Fibroblast of villous mesenchyme (primary cell): Measurements from ENCODE around the gene TSACC. TPM values are rescaled to one million over a fixed set of nuclear protein-coding genes. Genes with fewer than 3 reads are reported as not detected.
"Not testable (repeated sequence)": the region's sequence is repeated elsewhere in the genome, so short reads cannot be mapped to it uniquely, and the experiment has no call there.

Experiments used
- DNase-seq: peaks from one replicate; pipeline ENCODE4 v3.0.0-alpha.2; 2010; ENCODE audit warnings: low read depth
- H3K4me3 ChIP-seq: 2 replicates; pipeline ENCODE4 v1.5.1; 2011; ENCODE audit warnings: low read depth, mild to moderate bottlenecking, low read length
- total RNA-seq: library from RNA; depleted of rRNA; stranded (reverse); fragments of >200 nt; gene quantifications from 2 replicates; pipeline ENCODE4 v1.2.3, GENCODE V29; 2012
- TF ChIP-seq, protein P1 (sequence below): IDR thresholded peaks from 2 replicates; pipeline ENCODE4 v1.5.1; 2012; ENCODE audit warnings: low read depth, mild to moderate bottlenecking, low read length; ENCODE audit not compliant: insufficient read depth

The TSACC gene
- total RNA-seq, 1 donor = not detected

DNA sequence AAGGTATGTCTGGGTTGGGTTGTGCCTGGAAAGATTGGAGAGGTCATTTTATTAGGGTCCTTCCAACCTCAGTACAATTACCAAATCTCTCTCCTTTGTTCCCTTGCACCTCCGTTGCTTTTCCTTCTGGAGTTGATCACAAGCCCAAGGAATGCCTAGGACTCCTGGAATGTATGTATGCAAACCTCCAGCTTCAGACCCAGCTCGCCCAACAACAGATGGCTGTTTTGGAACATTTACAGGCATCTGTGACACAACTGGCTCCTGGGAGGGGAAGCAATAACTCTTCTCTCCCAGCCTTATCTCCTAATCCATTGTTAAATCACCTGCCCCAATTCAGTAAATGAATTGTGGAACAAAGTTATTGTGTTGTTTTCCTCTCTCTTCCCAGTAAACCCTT is 8.3 kb downstream of the TSACC start:
- no peak overlapping the region for H3K4me3 ChIP-seq
- TF ChIP-seq, protein P1, sequence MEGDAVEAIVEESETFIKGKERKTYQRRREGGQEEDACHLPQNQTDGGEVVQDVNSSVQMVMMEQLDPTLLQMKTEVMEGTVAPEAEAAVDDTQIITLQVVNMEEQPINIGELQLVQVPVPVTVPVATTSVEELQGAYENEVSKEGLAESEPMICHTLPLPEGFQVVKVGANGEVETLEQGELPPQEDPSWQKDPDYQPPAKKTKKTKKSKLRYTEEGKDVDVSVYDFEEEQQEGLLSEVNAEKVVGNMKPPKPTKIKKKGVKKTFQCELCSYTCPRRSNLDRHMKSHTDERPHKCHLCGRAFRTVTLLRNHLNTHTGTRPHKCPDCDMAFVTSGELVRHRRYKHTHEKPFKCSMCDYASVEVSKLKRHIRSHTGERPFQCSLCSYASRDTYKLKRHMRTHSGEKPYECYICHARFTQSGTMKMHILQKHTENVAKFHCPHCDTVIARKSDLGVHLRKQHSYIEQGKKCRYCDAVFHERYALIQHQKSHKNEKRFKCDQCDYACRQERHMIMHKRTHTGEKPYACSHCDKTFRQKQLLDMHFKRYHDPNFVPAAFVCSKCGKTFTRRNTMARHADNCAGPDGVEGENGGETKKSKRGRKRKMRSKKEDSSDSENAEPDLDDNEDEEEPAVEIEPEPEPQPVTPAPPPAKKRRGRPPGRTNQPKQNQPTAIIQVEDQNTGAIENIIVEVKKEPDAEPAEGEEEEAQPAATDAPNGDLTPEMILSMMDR = no peak
- DNase-seq = peak; percentile 38

DNA sequence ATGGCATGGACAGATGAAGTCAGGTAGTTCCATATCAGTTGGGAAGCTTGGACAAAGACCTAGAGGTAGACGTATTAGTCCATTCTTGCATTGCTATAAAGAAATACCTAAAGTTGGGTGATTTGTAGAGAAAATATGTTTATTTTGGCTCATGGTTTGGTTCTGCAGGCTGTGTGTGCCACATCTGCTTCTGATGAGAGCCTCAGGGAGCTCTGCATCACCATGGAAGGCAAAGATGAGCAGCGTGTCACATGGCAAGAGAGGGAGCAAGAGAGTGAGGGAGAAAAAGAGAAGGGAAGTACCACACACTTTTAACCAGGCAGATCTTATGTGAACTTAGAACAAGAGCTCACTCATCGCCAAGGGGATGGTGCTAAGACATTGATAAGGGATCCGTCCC is 9.0 kb downstream of the TSACC start:
- no peak overlapping the region for H3K4me3 ChIP-seq
- TF ChIP-seq, protein P1 = no peak
- DNase-seq = no peak

DNA sequence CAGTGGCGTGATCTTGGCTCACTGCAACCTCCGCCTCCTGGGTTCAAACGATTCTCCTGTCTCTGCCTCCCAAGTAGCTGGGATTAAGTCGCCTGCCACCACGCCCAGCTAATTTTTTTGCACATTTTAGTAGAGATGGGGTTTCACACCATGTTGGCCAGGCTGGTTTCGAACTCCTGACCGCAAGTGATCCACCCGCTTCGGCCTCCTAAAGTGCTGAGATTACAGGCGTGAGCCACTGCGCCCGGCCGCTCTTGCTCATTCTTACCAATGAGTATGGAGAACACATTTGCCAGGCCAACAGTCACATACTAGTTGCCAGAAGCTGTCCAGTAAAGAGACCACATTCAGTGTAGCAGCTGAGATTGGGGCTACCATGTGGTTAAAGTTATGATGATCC is 14.2 kb downstream of the TSACC start:
- DNase-seq, H3K4me3 ChIP-seq: not testable (repeated sequence)

DNA sequence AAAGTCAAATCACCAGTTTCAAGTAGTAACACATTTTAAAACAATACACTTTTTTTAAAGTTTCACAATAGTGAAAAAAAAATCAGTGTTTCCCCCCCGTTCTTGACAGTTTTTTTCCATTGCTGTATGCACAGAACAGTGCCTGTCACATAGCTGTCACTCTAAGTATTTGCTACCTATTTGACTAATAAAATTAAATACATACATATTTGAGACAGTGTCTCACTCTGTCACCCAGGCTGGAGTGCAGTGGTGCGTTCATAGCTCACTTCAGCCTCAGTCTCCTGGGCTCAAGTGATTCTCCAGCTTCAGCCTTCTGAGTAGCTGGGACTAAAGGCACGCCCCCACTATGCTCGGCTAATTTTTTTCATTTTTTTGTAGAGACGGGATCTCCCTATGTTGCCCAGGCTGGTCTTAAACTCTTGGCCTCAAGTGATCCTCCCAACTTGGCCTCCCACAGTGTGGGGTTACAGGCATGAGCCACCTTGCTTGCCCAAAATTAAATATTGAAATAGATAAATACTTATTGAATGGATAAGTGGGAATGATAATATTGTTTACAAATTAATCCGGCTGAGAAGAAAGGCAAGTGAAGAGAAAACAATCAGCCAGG is 18.0 kb downstream of the TSACC start:
- no peak overlapping the region for H3K4me3 ChIP-seq
- TF ChIP-seq, protein P1 = no peak
- DNase-seq = no peak

DNA sequence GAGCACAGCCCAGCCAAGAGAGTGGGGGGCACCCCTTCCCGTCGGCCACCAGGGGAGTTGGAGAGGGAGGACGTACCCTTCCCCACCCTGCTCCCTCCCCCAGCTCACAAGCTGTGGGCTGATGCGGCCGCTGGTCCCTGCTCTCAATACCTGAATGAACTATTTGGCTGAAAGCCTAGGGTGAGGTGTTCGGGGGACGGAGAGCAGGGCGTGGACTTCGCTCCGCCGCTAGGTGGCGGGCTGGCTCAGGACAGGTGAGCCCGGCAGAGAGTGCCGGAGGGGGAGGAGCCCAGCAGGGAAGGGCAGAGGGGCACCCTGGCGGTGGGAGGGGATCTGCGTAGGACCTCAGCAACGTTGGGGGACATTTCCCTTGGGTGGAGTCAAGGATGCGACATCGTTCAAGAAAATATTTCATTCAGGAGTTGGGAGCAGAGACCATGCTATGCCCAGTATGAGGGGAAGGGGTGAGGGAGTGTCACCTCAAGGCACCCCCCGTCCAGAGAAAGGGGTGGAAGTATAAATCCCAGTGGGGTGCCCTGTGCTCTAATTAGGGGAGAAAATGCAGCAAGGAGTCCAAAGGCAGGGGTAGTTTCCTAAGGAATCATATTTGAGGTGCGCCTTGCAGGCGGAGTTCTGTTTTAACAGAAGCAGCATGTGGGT is 18.7 kb downstream of the TSACC start:
- DNase-seq = no peak
- H3K4me3 ChIP-seq = no peak overlapping the region
- TF ChIP-seq, protein P1 = peak; percentile 46

DNA sequence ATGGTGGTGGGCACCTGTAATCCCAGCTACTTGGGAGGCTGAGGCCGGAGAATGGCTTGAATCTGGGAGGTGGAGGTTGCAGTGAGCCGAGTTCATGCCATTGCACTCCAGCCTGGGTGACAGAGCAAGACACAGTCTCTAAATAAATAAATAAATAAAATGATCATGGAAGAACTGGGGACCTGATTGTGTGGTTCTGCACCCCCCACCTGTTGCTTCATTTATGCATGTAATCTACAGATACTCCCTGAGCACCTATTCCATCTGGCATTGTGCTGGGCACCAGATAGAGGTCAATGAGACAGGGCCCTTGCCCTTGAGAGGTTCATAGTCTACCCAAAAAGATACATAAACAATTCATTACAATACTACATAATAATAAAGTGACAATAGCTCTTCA is 19.7 kb downstream of the TSACC start:
- TF ChIP-seq, protein P1 = no peak
- DNase-seq = no peak
- H3K4me3 ChIP-seq = no peak overlapping the region

DNA sequence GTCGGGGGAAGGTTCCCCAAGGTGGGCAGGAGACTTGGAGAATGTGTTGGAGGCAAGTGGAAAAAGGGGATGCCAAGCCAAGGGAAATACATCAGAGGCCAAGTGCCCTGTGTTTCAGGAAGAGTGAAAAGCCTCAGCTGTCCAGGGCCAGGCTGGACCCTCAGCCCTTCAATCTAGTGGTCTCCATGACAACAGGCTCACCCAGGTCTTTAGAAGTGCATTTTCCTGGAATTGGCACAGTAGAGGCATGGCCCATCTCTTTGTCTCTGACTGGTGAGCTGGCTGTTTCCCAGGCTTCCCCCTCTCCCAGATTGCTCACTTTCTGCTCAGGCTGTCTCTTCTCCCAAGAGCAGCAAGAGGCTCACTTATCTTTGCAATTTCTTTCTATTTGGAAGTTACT is 20.3 kb downstream of the TSACC start:
- TF ChIP-seq, protein P1 = no peak
- H3K4me3 ChIP-seq = no peak overlapping the region
- no peak for DNase-seq
